Choroid plexus epithelial cell (primary cell): Measurements from ENCODE around the gene STARD3.
A peak's percentile ranks its signal among the peaks of the same experiment; 100 is the strongest.
"Not testable (repeated sequence)": the region's sequence is repeated elsewhere in the genome, so short reads cannot be mapped to it uniquely, and the experiment has no call there.

Experiments
- DNase-seq: peaks from one replicate; pipeline ENCODE4 v3.0.0-alpha.2; 2010; ENCODE audit warnings: low read depth
- H3K4me3 ChIP-seq: 2 replicates; pipeline ENCODE4 v1.5.1; 2011; ENCODE audit warnings: low read depth, mild to moderate bottlenecking, control low read depth, low read length, moderate library complexity
- CTCF ChIP-seq: conservative IDR thresholded peaks from 2 replicates; pipeline ENCODE4 v1.5.1; 2011; ENCODE audit warnings: low read depth, mild to moderate bottlenecking, control low read depth, inconsistent platforms, low read length, moderate library complexity

STARD3 gene

GRCh38 chr17:39636927-39637736 is at the start of gene STARD3:
Gene STARD3, plus strand, starts transcription at chr17:39637144. Its CDS starts 16,388 bp downstream, at chr17:39653532.
- peak within 1 kb of the TSS; percentile 96 for H3K4me3 ChIP-seq
- no peak for TF ChIP-seq CTCF
- peak; percentile 91 for DNase-seq

GRCh38 chr17:39590180-39590579 is 46.8 kb upstream of the STARD3 start:
- H3K4me3 ChIP-seq, DNase-seq: not testable (repeated sequence)

- TF ChIP-seq CTCF = no peak
- peak; percentile 55 for DNase-seq
Measured at GRCh38 chr17:39591958-39592954, 44.7 kb upstream of the STARD3 start.

GRCh38 chr17:39593371-39593770 is 43.6 kb upstream of the STARD3 start:
- DNase-seq = no peak
- H3K4me3 ChIP-seq = no peak overlapping the region
- TF ChIP-seq CTCF = no peak

More at GRCh38 chr17:39591958-39592954, 44.7 kb upstream of the STARD3 start:
- no peak overlapping the region for H3K4me3 ChIP-seq

- no peak overlapping the region for H3K4me3 ChIP-seq
- no peak for DNase-seq
- no peak for TF ChIP-seq CTCF
Measured at GRCh38 chr17:39595294-39595693, 41.6 kb upstream of the STARD3 start.

- no peak for DNase-seq
- H3K4me3 ChIP-seq = no peak overlapping the region
- TF ChIP-seq CTCF = no peak
Measured at GRCh38 chr17:39595928-39596510, 40.9 kb upstream of the STARD3 start.
